Natural killer cell (primary cell): ENCODE results near the gene ZNF525. TPM values are rescaled to one million over a fixed set of nuclear protein-coding genes. Genes with fewer than 3 reads are reported as not detected.
A peak's percentile ranks its signal among the peaks of the same experiment; 100 is the strongest.
"Not testable (repeated sequence)": the region's sequence is repeated elsewhere in the genome, so short reads cannot be mapped to it uniquely, and the experiment has no call there.

Source experiments
- ATAC-seq, 3 donors: fragments of 150-1000 bp in 2 of 3; fragments of 200-7000 bp in 1 of 3; cut with Tn5 transposase; 1 replicate in 1 of 3; 2 replicates in 2 of 3; pipeline ENCODE4 v1.10.0; 2021; ENCODE audit warnings: mild to moderate bottlenecking in 2 of 3, moderate library complexity in 2 of 3
- DNase-seq, 2 donors: peaks; one replicate each; pipeline versions ENCODE4 v3.0.0 to v3.0.0-alpha.2; 2013 to 2021; ENCODE audit warnings: mixed read lengths in 1 of 2
- H3K27ac ChIP-seq: one replicate; pipeline ENCODE4 v1.5.1; 2013; ENCODE audit warnings: mild to moderate bottlenecking, low read length
- H3K27me3 ChIP-seq: one replicate; pipeline ENCODE4 v1.6.1; 2013; ENCODE audit warnings: low read length; ENCODE audit not compliant: control insufficient read depth, insufficient read depth
- H3K36me3 ChIP-seq: one replicate; pipeline ENCODE4 v1.6.1; 2013; ENCODE audit warnings: low read length; ENCODE audit not compliant: control insufficient read depth, insufficient read depth
- H3K4me1 ChIP-seq: one replicate; pipeline ENCODE4 v1.6.1; 2013; ENCODE audit warnings: low read length; ENCODE audit not compliant: control insufficient read depth, insufficient read depth
- H3K4me3 ChIP-seq: one replicate; pipeline ENCODE4 v1.5.1; 2013; ENCODE audit warnings: low read length
- H3K9me3 ChIP-seq: one replicate; pipeline ENCODE4 v1.6.1; 2013; ENCODE audit warnings: low read length; ENCODE audit not compliant: control insufficient read depth, insufficient read depth
- H3K27ac Mint-ChIP-seq, 2 donors: one replicate each; pipeline ENCODE4 v1.8.0; 2022; ENCODE audit warnings: mild to moderate bottlenecking in 2 of 2, mixed read lengths in 2 of 2, moderate library complexity in 1 of 2
- H3K27me3 Mint-ChIP-seq, 2 donors: one replicate each; pipeline ENCODE4 v1.8.0; 2022; ENCODE audit warnings: low read depth in 2 of 2, mixed read lengths in 2 of 2
- H3K36me3 Mint-ChIP-seq: one replicate; pipeline ENCODE4 v1.8.0; 2022; ENCODE audit warnings: mixed read lengths
- H3K4me1 Mint-ChIP-seq, 2 donors: one replicate each; pipeline ENCODE4 v1.8.0; 2022; ENCODE audit warnings: mixed read lengths in 2 of 2
- H3K4me3 Mint-ChIP-seq: one replicate; pipeline ENCODE4 v1.8.0; 2022; ENCODE audit warnings: mild to moderate bottlenecking, moderate library complexity, mixed read lengths
- H3K9me3 Mint-ChIP-seq, 2 donors: one replicate each; pipeline ENCODE4 v1.8.0; 2022; ENCODE audit warnings: mixed read lengths in 2 of 2
- WGBS: methylation state at CpG from one replicate; pipeline ENCODE4 v1.1.7; 2013; ENCODE audit warnings: missing lambda C conversion rate; ENCODE audit not compliant: insufficient coverage; 5-methylcytosine and 5-hydroxymethylcytosine counted together
- intact Hi-C: fragments of 100-400 bp; cut with micrococcal nuclease; formaldehyde crosslinking; loops from one replicate; pipeline ENCODE4 v1.14.2; 2022
- total RNA-seq, 4 donors: library from RNA; stranded (reverse); fragments of 120-200 nt in 1 of 4; gene quantifications; one replicate each; pipeline versions ENCODE4 v1.2.3 to v1.2.4, GENCODE V29; 2013 to 2022
- TF ChIP-seq, protein P1 (sequence below): fragments of 200-600 bp; IDR thresholded peaks from one replicate; pipeline ENCODE4 v1.8.0; 2022; ENCODE audit warnings: antibody characterized with exemption

ZNF525 gene
- total RNA-seq, 3 donors from 2014 or later (not counting 1 experiment from before 2014, with no cell fraction given), result 20.7 to 27.0 (median 21.8) TPM

DNA sequence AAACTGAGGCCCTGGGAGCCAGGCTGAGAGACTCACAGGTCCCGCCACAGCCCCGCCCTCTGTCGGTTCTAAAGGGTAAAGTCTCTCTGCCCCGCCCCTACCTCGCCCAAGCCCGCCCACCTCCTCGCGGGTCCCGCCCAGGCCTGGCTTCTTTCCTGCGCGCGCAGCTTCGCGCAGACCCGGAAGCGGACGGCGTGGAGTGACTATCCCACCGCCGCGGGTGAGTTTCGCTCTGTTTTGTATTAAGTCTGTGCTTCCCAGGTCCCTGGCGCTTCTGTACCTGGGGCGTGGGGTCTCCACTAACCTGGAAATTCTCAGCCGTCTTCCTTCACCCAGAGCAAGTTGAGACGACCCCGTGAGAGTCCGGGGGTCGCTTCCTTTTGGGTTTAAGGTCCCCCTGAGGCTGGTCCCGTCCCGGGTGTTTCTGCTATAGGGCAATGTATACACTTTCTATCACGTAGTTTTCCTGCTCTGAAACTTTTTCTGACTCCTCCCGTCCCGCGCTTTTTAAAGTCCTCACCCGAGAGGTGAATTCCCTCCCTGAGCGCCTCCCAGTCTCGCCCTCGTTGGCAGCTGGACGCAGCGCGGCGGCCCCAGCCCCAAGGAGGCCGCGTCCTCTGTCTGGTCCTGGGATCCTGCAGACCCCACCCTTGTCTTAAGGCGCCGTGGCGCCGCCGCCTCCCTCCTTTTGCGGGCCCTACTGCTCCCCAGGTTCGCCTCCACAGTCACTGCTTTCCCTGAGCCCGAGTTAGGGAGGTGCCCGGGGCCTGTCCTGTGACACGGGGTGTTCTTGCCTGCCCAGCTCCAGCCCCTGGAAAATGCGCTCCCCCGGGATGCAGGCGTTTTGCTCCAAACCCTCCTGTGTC lies 29.7 kb downstream of the ZNF525 start, which contains the start of gene ZNF765:
Gene ZNF765 (plus strand): TSS at position 176 of the 866 bp plus-strand sequence. CDS start 2,867 bp downstream, outside the sequence.
- H3K4me1 ChIP-seq, result peaks cover 16% of the 10 kb centered on the region
- peaks cover 4% of the 10 kb centered on the region for H3K36me3 Mint-ChIP-seq
- peaks cover 12% of the 10 kb centered on the region for H3K9me3 ChIP-seq
- peak within 1 kb of the TSS; percentile 62 for H3K27ac ChIP-seq
- no peaks in the 10 kb centered on the region for H3K27me3 Mint-ChIP-seq
- no peaks in the 10 kb centered on the region for H3K9me3 Mint-ChIP-seq
- peaks cover 19% of the 10 kb centered on the region in 2 donors for H3K4me1 Mint-ChIP-seq
- WGBS, result under 1% methylated on average over 58 of the region's 58 CpGs
- H3K36me3 ChIP-seq, result peaks cover 13% of the 10 kb centered on the region
- peak; percentile 97 to 99 (median 98) for ATAC-seq
- no peaks in the 10 kb centered on the region for H3K27me3 ChIP-seq
- H3K27ac Mint-ChIP-seq, result peak within 1 kb of the TSS; percentile 90 to 93
- peak within 1 kb of the TSS; percentile 97 for H3K4me3 Mint-ChIP-seq
- intact Hi-C loops, result loop anchor here (1.0 to 10.0 kb wide), 3 partner anchors 30 to 200 kb away; partner anchors contain the start of genes ZNF525 and ZNF665
- peak within 1 kb of the TSS; percentile 74 for H3K4me3 ChIP-seq
- TF ChIP-seq, protein P1, sequence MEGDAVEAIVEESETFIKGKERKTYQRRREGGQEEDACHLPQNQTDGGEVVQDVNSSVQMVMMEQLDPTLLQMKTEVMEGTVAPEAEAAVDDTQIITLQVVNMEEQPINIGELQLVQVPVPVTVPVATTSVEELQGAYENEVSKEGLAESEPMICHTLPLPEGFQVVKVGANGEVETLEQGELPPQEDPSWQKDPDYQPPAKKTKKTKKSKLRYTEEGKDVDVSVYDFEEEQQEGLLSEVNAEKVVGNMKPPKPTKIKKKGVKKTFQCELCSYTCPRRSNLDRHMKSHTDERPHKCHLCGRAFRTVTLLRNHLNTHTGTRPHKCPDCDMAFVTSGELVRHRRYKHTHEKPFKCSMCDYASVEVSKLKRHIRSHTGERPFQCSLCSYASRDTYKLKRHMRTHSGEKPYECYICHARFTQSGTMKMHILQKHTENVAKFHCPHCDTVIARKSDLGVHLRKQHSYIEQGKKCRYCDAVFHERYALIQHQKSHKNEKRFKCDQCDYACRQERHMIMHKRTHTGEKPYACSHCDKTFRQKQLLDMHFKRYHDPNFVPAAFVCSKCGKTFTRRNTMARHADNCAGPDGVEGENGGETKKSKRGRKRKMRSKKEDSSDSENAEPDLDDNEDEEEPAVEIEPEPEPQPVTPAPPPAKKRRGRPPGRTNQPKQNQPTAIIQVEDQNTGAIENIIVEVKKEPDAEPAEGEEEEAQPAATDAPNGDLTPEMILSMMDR, result peak; percentile 57
- DNase-seq, result peak; percentile 97 to 99

DNA sequence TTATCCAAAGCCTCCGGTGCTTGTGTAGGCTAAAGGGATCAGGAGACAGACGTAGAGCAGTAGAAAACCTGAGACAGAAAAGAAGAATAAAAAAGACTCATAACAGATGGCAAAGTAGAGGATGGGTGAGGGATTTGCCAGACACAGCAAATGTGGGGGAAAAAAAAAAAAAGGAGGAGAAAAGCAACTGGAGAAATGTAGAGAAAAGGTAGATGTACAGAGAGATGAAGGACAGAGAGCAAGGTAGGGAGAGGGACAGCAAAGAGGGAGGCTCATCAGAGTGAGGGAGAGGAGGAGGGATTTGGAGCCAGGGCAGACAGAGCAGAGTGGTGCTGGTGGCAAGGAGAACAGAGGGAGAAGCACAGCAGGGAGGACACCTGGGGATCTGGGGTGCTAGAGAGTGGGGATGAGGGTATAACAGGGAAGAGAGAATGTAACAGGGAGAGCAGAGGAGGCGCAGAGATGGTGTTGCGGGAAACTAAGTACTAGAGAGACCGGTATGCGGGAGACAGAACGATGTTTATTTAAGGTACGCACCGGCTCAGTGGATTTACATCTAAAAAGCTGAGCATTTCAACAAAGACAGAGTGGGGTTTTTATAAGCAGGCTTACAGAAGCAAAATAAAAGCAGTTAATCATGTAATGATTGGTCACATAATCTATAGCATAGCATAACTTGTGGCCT lies 30.5 kb downstream of the ZNF525 start:
- not testable (repeated sequence) for H3K9me3 Mint-ChIP-seq, H3K27me3 Mint-ChIP-seq, H3K27me3 ChIP-seq, H3K36me3 Mint-ChIP-seq, ATAC-seq, H3K9me3 ChIP-seq
- peak overlapping the region; percentile 62 for H3K27ac ChIP-seq
- peak overlapping the region; percentile 74 for H3K4me3 ChIP-seq
- H3K4me3 Mint-ChIP-seq, result peak overlapping the region; percentile 97
- H3K36me3 ChIP-seq, result peaks cover 15% of the 10 kb centered on the region
- 30% methylated on average over 9 of the region's 9 CpGs for WGBS
- peaks cover 19% of the 10 kb centered on the region in 2 donors for H3K4me1 Mint-ChIP-seq
- DNase-seq, result peak in 1 of 2 donors; percentile 7
- intact Hi-C loops, result loop anchor here (1.0 to 10.0 kb wide), 3 partner anchors 29 to 201 kb away; partner anchors contain the start of genes ZNF525 and ZNF665
- H3K4me1 ChIP-seq, result peaks cover 16% of the 10 kb centered on the region
- H3K27ac Mint-ChIP-seq, result peak overlapping the region; percentile 90 to 93

DNA sequence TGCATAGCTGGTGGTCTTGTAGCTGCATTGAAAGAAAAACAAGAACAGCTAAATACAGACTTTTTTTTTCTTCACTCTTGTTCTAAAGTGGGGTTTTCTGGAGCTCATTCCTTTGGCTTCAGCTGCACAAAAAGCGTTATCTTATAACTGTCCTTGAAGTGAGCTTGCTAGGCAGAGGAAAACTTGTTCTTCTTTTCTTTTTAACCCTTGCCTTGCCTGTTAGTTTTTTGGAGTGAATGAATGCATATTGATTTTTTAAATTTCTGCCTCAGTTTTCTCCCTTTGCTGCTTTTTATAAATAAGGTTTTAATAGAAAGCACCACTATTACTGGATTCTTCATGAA lies 31.0 kb downstream of the ZNF525 start:
- Histone ChIP-seq H3K27ac (no peak overlapping the region), H3K36me3 (peaks cover 15% of the 10 kb centered on the region), H3K27me3 (no peaks in the 10 kb centered on the region), H3K9me3 (peaks cover 9% of the 10 kb centered on the region), H3K4me3 (no peak overlapping the region), H3K4me1 (peaks cover 16% of the 10 kb centered on the region)
- ATAC-seq (no peak), DNase-seq (no peak)
- TF ChIP-seq, protein P1, result no peak
- Mint-ChIP-seq H3K9me3 (no peaks in the 10 kb centered on the region), H3K4me1 (peaks cover 19% of the 10 kb centered on the region in 2 donors), H3K27me3 (no peaks in the 10 kb centered on the region), H3K36me3 (peaks cover 8% of the 10 kb centered on the region), H3K27ac (peak overlapping the region; percentile 90 to 93), H3K4me3 (peak overlapping the region; percentile 97)
- intact Hi-C loops, result loop anchor here (10.0 kb wide), 1 partner anchor 202 kb away; the partner anchor contains the start of gene ZNF665
- WGBS, result 17% methylated on average over 1 of the region's 1 CpG

DNA sequence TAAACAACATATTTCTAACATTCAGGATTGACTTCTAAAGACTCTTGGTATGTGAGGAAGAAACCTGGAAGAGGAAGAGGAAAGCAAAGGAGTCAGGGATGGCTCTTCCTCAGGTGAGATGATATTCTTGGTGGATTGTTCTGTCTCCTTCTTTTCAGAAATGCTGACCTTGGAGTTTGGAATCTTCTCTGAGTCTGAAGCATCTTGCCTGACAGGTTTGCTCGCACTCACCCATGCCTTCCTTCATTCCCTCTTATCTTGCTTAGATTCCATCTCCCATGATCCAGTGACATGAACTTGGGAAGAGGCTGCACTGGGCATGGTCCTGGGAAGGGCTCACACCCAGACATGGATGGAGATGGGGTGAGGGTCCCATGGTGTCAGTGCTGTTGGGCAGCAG lies 32.4 kb downstream of the ZNF525 start:
- peaks cover 15% of the 10 kb centered on the region for H3K36me3 Mint-ChIP-seq
- intact Hi-C loops, result loop anchor here (10.0 kb wide), 1 partner anchor 203 kb away; the partner anchor contains the start of gene ZNF665

More for the DNA sequence above, 32.4 kb downstream of the ZNF525 start:
- H3K9me3 Mint-ChIP-seq, H3K27me3 Mint-ChIP-seq, H3K4me3 Mint-ChIP-seq, ATAC-seq, DNase-seq, H3K27ac Mint-ChIP-seq, H3K27me3 ChIP-seq, H3K4me3 ChIP-seq, H3K27ac ChIP-seq: not testable (repeated sequence)
- Histone ChIP-seq H3K36me3 (peaks cover 24% of the 10 kb centered on the region), H3K4me1 (peaks cover 16% of the 10 kb centered on the region), H3K9me3 (peaks cover 17% of the 10 kb centered on the region)
- peaks cover 19% of the 10 kb centered on the region in 2 donors for H3K4me1 Mint-ChIP-seq
- WGBS, result 100% methylated on average over 1 of the region's 1 CpG
